GM19193 (cell line): ENCODE data around the gene NUDT1.

Source experiments
- POLR2A ChIP-seq: IDR thresholded peaks from 4 replicates; pipeline ENCODE4 v1.6.1; 2011; ENCODE audit not compliant: insufficient read depth, insufficient read length; ENCODE audit errors: extremely low read depth

Gene NUDT1

DNA sequence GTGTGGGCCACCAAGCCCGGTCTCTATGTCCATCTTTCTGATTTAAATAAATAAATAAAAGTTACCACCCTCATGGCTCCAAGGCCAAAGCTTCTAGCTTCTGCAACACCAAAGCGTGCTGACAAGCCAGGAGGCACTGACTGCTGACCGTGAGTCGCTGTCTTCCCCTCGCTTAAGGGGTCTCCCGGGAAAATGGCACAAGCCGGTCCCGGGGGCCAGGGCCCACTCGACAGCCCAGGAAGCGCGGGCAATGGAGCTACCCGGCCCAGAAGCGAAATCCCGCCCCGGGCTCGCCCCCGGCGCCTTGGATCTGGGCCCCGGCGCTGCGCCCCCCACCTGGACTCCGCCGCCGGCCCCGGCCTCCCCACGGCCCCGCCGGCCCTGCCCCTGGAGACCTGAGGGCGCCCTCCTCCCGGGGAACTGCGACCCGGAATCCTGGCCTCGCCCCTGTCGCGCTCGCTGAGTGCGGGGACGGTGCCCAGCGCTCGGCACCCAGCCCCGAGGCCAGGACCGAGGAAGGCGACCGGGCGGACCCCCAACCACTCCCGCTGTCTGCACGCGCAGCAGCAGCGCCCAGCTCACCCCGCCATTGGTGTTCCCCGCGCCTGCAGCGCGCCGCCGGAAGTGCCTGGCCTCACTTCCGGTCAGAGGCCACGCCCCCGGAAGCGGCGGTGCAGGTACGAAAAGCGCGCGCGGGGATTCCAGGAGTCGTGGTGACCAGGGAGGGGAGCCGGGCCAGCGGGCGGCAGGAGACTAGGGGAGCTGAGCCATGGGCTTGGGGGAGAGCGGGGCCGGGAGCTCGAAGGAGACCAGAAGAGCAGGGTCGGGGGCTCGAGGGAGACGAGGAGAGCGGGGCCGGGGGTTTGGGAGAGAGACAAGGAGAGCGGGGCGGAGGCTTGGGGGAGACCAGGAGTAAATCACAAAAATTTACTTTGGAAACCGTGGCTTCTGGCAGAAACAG, at the start of gene NUDT1, which contains the start of gene MRM2:
Gene NUDT1 (plus strand): TSS at position 647 of the 961 bp plus-strand sequence. CDS start 2,349 bp downstream, outside the sequence.
Gene MRM2 (minus strand): TSS at position 626 of the 961 bp plus-strand sequence. CDS start 36 bp downstream, at position 590.
- TF ChIP-seq POLR2A: peak; percentile 95

GRCh38 chr7:2192831-2193534, 49.0 kb upstream of the NUDT1 start:
- no peak for TF ChIP-seq POLR2A

DNA sequence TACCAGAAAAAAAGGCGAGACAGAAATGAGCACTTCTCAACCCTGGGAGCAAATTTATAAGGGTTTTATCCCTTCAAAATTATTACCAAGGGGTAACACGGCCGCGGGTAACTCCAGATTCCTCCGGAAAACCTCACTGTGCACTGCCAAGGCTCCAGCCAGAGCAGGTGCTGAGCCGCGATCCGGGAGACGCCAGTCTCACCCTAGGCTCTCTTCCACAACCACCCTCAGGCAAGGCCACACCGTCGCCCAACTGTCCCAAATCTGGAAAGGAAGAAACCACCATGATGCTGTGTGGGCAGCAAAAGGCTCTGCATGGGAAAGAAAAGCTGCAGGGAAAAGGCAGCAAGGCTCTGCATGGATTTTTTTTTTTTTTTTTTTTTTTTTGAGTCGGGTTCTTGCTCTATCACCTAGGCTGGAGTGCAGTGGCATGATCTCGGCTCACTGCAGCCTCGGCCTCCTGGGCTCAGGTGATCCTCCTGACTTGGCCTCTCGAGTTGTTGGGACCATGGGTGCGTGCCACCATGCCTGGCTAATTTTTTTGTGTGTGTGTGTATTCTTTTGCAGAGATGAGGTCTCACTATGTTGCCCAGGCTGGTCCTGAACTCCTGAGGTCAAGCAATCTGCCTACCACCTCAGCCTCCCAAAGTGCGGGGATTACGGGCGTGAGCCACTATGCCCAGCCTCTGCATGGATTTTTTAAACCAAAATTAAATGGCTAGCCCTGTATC, 48.3 kb upstream of the NUDT1 start:
- no peak for TF ChIP-seq POLR2A

DNA sequence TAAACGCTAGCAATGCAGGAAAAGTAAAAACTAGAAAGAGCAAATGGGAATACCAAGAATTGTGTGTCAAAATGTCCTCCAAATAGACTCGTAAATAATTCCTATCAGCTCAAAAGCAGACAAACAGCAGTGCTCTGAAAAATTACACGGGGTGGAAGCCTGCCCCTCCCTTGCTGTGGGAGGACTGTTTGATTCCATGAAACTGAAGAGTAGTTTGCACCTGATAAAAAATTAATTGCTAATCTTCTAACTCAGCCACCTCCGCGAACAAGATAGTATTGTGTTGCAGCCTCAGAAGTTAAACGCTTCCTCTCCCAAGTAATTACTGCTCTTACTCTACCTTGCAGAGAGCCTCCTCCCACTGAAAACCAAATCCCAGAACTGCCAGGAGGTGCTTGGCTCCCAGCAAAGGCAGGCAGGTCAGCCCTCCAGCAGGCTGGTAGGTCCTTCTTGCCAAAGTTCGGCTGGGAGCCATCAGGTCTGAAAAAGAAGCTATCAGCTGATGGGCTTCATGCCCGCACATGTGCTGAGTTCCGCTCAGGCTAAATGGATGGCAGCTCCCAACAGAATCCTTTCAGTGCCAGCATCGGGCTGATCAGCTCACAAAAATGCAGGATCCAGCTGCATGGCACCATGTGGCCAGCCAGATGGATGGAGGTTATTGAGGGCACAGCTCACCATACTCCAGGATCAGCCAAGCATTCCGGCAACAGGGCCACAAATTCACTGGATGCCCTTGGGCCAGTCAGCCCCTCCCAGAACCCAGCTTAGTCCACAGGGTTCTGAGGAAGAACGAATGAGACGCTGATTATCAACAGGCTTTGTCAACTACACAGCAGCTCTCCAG, 46.4 kb upstream of the NUDT1 start:
- TF ChIP-seq POLR2A: no peak

- no peak for TF ChIP-seq POLR2A
These were observed 45.3 kb upstream of the NUDT1 start for GRCh38 chr7:2196381-2197378.

- TF ChIP-seq POLR2A: no peak
These were observed 44.4 kb upstream of the NUDT1 start for GRCh38 chr7:2197436-2198155.

DNA sequence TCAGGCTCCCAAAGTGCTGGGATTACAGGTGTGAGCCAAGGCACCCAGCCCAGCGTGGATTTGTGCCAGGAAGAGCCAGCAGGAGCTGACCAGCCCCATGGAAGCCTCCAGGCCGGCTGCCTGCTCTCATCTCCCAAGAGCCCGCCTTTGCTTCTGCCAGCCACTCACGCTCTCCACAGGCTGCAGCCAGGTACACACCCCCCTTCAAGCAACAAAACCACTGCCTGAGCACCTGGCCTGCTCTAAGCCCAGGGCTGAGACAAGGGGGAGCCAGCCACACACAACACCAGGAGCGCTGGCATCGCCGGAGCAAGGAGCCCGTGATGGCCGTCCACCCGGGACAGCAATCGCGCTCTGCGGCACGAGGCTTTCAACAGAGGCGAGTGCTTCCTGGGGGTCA, 43.8 kb upstream of the NUDT1 start:
- TF ChIP-seq POLR2A: no peak

GRCh38 chr7:2198760-2199159, 43.3 kb upstream of the NUDT1 start:
- TF ChIP-seq POLR2A: no peak

GRCh38 chr7:2199528-2199927, 42.5 kb upstream of the NUDT1 start:
- no peak for TF ChIP-seq POLR2A

- TF ChIP-seq POLR2A: no peak
These were observed 42.0 kb upstream of the NUDT1 start for GRCh38 chr7:2199956-2200583.

- no peak for TF ChIP-seq POLR2A
These were observed 41.4 kb upstream of the NUDT1 start for GRCh38 chr7:2200584-2200980.

- no peak for TF ChIP-seq POLR2A
These were observed 40.9 kb upstream of the NUDT1 start for GRCh38 chr7:2201128-2201527.
